ENCODE results near the gene C1orf105. TPM values are rescaled to one million over a fixed set of nuclear protein-coding genes. Genes with fewer than 3 reads are reported as not detected.

C1orf105 gene
- total and polyA plus RNA-seq, 2 of the 8 experiments (the other 6 are each of a cell fraction or from before 2014, with no cell fraction given), result not detected

GRCh38 chr1:172512591-172512990 lies 92.1 kb downstream of the C1orf105 start:
- no peak overlapping the region for H3K14ac ChIP-seq (ENCODE audit: insufficient read length)
- DNase-seq (ENCODE audit: low read depth in 1 of 2, low spot score in 2 of 2) (no peak), FAIRE-seq (no peak)
- no peaks in the 10 kb centered on the region for H4K20me1 ChIP-seq (replicated peaks in 1 of 2; ENCODE audit: control insufficient read depth in 1 of 2, insufficient read depth in 2 of 2, low read length in 2 of 2)
- H3K36me3 ChIP-seq (ENCODE audit: control insufficient read depth in 2 of 4, insufficient read depth in 4 of 4, low read length in 3 of 4), result no peaks in the 10 kb centered on the region
- no peak overlapping the region for H4K5ac ChIP-seq (ENCODE audit: insufficient read length, low read depth, low read length)
- H3K23me2 ChIP-seq (ENCODE audit: low read depth, low read length), result no peaks in the 10 kb centered on the region
- no peak overlapping the region for H3K9ac ChIP-seq (replicated peaks in 1 of 4; ENCODE audit: extremely low read depth in 1 of 4, low read depth in 3 of 4, low read length in 3 of 4)
- no peaks in the 10 kb centered on the region for H3K79me1 ChIP-seq (ENCODE audit: low read depth, low read length)
- no peaks in the 10 kb centered on the region for H3K27me3 ChIP-seq (replicated peaks in 1 of 4; ENCODE audit: control insufficient read depth in 3 of 4, extremely low read depth in 1 of 4, insufficient read depth in 3 of 4, low read length in 3 of 4)
- no peak overlapping the region for H4K8ac ChIP-seq (ENCODE audit: extremely low read depth, insufficient read depth, low read length)
- H3K79me2 ChIP-seq (ENCODE audit: control insufficient read depth in 1 of 2, insufficient read depth in 2 of 2, low read length in 2 of 2), result no peaks in the 10 kb centered on the region
- no peak overlapping the region for H2BK120ac ChIP-seq (replicated peaks; ENCODE audit: low read depth, low read length)
- CTCF ChIA-PET (ENCODE audit: partially characterized antibody), result interaction anchor here (0.8 to 1.0 kb wide), 2 partner anchors 98 to 215 kb away, joined by 3 read pairs; no protein-coding TSS in a partner anchor
- H2AK5ac ChIP-seq (ENCODE audit: low read depth, low read length), result no peak overlapping the region
- no peak overlapping the region for H3K27ac ChIP-seq (ENCODE audit: low read depth, low read length)
- H2AFZ ChIP-seq (ENCODE audit: low read length), result no peak overlapping the region
- H3K9me3 ChIP-seq (ENCODE audit: insufficient read depth in 2 of 2, low read depth in 1 of 2, low read length in 1 of 2), result no peaks in the 10 kb centered on the region
- H2BK5ac ChIP-seq (ENCODE audit: low read depth, low read length), result no peak overlapping the region
- H3K4me2 ChIP-seq (ENCODE audit: insufficient read depth in 1 of 2, low read depth in 2 of 2, low read length in 2 of 2), result no peak overlapping the region
- no peak overlapping the region for H2BK15ac ChIP-seq (ENCODE audit: low read length)
- no peak overlapping the region for H3K56ac ChIP-seq (replicated peaks; ENCODE audit: insufficient read length, low read depth, low read length)
- H3K4me1 ChIP-seq (replicated peaks in 1 of 4; ENCODE audit: control insufficient read depth in 3 of 4, insufficient read depth in 4 of 4, low read length in 3 of 4), result no peaks in the 10 kb centered on the region
- no peak overlapping the region for H4K91ac ChIP-seq (replicated peaks; ENCODE audit: insufficient read length, low read length)
- H3K23ac ChIP-seq (ENCODE audit: insufficient read length), result no peak overlapping the region
- no peak overlapping the region for H2BK20ac ChIP-seq (ENCODE audit: low read length)
- no peak overlapping the region for H3K4ac ChIP-seq (replicated peaks; ENCODE audit: insufficient read length, low read depth, low read length)
- no peak overlapping the region for H2BK12ac ChIP-seq (ENCODE audit: low read depth, low read length)
- POLR2A ChIA-PET (ENCODE audit: partially characterized antibody), result no interaction called here
- H3K4me3 ChIP-seq (ENCODE audit: extremely low read depth in 1 of 4, insufficient read depth in 2 of 4, low read depth in 3 of 4, low read length in 4 of 4), result no peak overlapping the region
- no peak overlapping the region for H3K18ac ChIP-seq (ENCODE audit: extremely low read depth, low read length)
- TF ChIP-seq NRF1 (IDR thresholded peaks at IDR 0.05; ENCODE audit: low read depth, low read length) (no peak), POU5F1 (IDR thresholded peaks at IDR 0.05; ENCODE audit: low read depth, low read length) (no peak), RAD21 (IDR thresholded peaks at IDR 0.05 in 1 of 2, conservative IDR thresholded peaks at IDR 0.05 in 1 of 2; ENCODE audit: low read depth in 2 of 2, low read length in 2 of 2) (no peak), SP2 (IDR thresholded peaks at IDR 0.05; ENCODE audit: low read length) (no peak), CTBP2 (IDR thresholded peaks at IDR 0.05; ENCODE audit: borderline replicate concordance, insufficient read depth, insufficient read length, low read length) (no peak), GTF2F1 (IDR thresholded peaks at IDR 0.05; ENCODE audit: borderline replicate concordance, low read depth, low read length) (no peak), YY1 (IDR thresholded peaks at IDR 0.05; ENCODE audit: low read depth, low read length) (no peak)
- TF ChIP-seq, protein P1, sequence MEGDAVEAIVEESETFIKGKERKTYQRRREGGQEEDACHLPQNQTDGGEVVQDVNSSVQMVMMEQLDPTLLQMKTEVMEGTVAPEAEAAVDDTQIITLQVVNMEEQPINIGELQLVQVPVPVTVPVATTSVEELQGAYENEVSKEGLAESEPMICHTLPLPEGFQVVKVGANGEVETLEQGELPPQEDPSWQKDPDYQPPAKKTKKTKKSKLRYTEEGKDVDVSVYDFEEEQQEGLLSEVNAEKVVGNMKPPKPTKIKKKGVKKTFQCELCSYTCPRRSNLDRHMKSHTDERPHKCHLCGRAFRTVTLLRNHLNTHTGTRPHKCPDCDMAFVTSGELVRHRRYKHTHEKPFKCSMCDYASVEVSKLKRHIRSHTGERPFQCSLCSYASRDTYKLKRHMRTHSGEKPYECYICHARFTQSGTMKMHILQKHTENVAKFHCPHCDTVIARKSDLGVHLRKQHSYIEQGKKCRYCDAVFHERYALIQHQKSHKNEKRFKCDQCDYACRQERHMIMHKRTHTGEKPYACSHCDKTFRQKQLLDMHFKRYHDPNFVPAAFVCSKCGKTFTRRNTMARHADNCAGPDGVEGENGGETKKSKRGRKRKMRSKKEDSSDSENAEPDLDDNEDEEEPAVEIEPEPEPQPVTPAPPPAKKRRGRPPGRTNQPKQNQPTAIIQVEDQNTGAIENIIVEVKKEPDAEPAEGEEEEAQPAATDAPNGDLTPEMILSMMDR (IDR thresholded peaks at IDR 0.05; ENCODE audit: control extremely low read depth in 1 of 3, insufficient read depth in 1 of 3, low read depth in 1 of 3, low read length in 3 of 3), result no peak
